DND-41 (cell line): ENCODE data around the gene AHNAK2.

Experiments used
- CTCF ChIP-seq: IDR thresholded peaks from 2 replicates; pipeline ENCODE4 v1.5.1; 2012; ENCODE audit warnings: borderline replicate concordance, low read length, moderate library complexity, mild to moderate bottlenecking; ENCODE audit not compliant: poor library complexity, severe bottlenecking; ENCODE audit errors: extremely low read depth
- EZH2 ChIP-seq: IDR thresholded peaks from 3 replicates; pipeline ENCODE4 v1.6.1; 2012; ENCODE audit warnings: borderline replicate concordance, low read depth, mild to moderate bottlenecking, moderate library complexity, low read length, inconsistent platforms; ENCODE audit not compliant: severe bottlenecking

DNA sequence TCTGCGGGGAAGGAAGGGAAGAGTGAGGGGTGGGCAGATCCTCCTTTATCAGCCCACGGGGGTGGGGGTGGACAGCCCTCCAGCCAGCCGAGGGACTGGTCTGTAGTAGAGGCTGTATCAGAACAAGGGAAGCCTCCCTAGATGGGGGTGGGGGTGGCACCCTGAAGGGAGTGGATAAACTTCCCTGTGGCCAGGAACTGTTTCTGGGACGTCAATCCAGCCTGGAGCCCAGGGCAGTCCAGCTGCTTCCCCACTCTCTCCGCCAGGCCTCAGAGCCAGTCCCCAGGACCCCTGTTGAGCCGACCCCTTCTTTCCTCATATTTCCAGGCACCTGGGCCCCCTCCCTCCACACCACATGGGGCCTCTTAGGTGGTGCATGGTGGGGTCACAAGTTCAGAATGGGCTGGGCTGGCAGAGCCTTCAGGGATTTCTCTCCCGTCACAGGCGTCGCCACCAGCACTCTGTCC, 46.8 kb downstream of the AHNAK2 start:
- no peak for TF ChIP-seq CTCF
- no peak for TF ChIP-seq EZH2
